ENCODE measurements around the gene SHROOM2. TPM values are rescaled to one million over a fixed set of nuclear protein-coding genes. Genes with fewer than 3 reads are reported as not detected.
A peak's percentile ranks its signal among the peaks of the same experiment; 100 is the strongest.

Gene SHROOM2
- total RNA-seq, 2 donors from 2014 or later: 14.4 to 15.4 TPM

DNA sequence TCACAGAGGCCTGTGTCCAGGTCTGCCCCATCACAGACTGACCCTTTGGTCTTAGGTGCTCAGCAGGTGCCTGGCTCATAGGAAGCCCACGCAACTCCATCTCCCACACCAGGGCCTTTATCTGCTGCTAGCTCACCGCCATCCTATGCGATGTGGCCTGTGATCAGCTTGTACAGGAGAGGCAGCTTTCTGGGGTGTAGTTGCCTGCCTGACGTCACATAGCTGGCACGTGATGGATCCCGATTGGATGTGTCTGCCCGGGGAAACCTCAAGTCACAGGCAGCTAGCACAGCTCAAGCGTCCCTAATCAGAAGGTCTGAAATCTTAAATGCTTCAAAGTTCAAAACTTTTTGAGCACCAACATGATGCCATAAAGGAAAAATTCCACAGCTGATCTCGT is 139.8 kb downstream of the SHROOM2 start:
- H3K36me3 ChIP-seq (ENCODE audit: control insufficient read depth, insufficient read depth, low read length): no peaks in the 10 kb centered on the region
- H3K9ac ChIP-seq (ENCODE audit: extremely low read depth, low read length, poor library complexity, severe bottlenecking): no peak overlapping the region
- Mint-ChIP-seq H3K4me3 (no peak overlapping the region), H3K27me3 (ENCODE audit: insufficient read depth) (no peaks in the 10 kb centered on the region), H3K4me1 (peaks cover 19% of the 10 kb centered on the region), H3K27ac (no peak overlapping the region), H3K36me3 (ENCODE audit: low read depth) (peaks cover 10% of the 10 kb centered on the region), H3K9me3 (peaks cover 75% of the 10 kb centered on the region)
- no peak for DNase-seq
- 85 to 92% methylated on average over 4 to 9 of the region's 9 CpGs for WGBS, 2 experiments (ENCODE audit: insufficient coverage in 1 of 2, insufficient read length in 1 of 2)
- no peaks in the 10 kb centered on the region for H3K27me3 ChIP-seq (ENCODE audit: control insufficient read depth, insufficient read depth, low read length, poor library complexity, severe bottlenecking)
- H3K4me1 ChIP-seq (ENCODE audit: control insufficient read depth, insufficient read depth, low read length): no peaks in the 10 kb centered on the region
- H3K27ac ChIP-seq (ENCODE audit: low read depth, low read length): no peak overlapping the region
- H3K4me3 ChIP-seq (ENCODE audit: low read length): no peak overlapping the region
- no peaks in the 10 kb centered on the region for H3K9me3 ChIP-seq (ENCODE audit: control insufficient read depth, low read length)
- TF ChIP-seq, protein P1, sequence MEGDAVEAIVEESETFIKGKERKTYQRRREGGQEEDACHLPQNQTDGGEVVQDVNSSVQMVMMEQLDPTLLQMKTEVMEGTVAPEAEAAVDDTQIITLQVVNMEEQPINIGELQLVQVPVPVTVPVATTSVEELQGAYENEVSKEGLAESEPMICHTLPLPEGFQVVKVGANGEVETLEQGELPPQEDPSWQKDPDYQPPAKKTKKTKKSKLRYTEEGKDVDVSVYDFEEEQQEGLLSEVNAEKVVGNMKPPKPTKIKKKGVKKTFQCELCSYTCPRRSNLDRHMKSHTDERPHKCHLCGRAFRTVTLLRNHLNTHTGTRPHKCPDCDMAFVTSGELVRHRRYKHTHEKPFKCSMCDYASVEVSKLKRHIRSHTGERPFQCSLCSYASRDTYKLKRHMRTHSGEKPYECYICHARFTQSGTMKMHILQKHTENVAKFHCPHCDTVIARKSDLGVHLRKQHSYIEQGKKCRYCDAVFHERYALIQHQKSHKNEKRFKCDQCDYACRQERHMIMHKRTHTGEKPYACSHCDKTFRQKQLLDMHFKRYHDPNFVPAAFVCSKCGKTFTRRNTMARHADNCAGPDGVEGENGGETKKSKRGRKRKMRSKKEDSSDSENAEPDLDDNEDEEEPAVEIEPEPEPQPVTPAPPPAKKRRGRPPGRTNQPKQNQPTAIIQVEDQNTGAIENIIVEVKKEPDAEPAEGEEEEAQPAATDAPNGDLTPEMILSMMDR (conservative IDR thresholded peaks at IDR 0.05): no peak

DNA sequence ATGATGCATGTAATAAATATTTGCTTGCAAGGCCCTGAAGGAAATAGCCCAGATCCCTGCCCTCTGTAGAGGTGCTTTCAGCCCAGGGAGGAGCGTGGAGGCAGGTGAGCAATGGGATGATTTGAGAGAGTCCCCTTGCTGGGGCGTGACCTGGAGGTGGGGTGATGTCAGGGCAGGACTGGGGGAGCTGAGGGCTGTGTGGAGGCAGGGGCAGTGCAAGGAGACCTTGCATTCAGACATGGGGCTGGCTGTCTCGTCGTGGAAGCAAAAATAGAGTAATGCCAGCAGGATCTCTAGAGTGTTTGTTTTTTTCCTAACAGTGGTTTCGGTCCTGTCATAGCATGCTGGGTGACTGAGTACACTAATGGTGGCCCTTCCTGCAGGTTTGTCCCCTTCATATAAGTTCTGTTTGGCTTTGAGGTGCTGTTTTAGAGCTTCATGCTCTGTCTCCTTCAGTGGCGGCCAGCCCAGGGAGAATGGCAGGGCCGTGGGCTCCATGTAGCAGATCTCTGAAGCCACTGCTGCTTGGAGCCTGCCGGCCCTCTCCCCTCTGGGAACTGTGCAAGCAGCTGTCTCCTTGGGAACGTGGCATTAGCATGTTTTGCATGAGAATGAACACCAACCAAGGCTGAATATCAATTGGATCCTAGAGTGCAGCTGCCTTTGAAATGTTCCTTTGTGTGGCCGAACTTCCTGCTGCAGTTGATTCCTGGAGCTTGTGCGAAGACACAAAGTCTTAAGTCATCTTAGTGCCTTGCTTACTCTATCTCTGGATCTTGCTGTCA is 141.7 kb downstream of the SHROOM2 start:
- peak; percentile 83 for DNase-seq
- peak overlapping the region; percentile 75 for H3K27ac Mint-ChIP-seq

DNA sequence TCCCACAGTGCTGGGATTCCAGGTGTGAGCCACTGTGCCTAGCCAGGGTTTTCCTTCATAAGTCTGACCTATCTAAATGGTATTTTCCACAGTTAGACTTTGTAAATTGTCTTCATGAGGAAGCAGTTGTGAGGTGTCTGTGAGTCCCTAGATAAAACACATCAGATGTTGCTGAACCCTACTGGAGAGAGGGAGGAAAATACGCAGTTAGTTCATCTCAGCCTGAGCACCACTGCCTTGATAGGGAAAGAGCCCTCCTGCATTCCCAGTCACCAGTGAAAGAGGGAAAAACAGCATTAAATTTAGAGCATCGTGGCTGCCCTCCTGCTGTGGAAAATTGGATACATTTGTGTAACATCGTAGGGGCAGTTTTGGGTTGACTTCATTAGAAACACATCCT is 149.2 kb downstream of the SHROOM2 start:
- Mint-ChIP-seq H3K27me3 (ENCODE audit: insufficient read depth) (no peaks in the 10 kb centered on the region), H3K36me3 (ENCODE audit: low read depth) (peaks cover 32% of the 10 kb centered on the region), H3K27ac (no peak overlapping the region), H3K4me3 (no peak overlapping the region), H3K9me3 (peaks cover 68% of the 10 kb centered on the region), H3K4me1 (no peaks in the 10 kb centered on the region)
- DNase-seq: no peak
- H3K4me1 ChIP-seq (ENCODE audit: control insufficient read depth, insufficient read depth, low read length): no peaks in the 10 kb centered on the region
- TF ChIP-seq, protein P1 (conservative IDR thresholded peaks at IDR 0.05): no peak
- H3K4me3 ChIP-seq (ENCODE audit: low read length): no peak overlapping the region
- 90 to 100% methylated on average over 1 to 3 of the region's 3 CpGs for WGBS, 2 experiments (ENCODE audit: insufficient coverage in 1 of 2, insufficient read length in 1 of 2)
- H3K27ac ChIP-seq (ENCODE audit: low read depth, low read length): no peak overlapping the region
- no peaks in the 10 kb centered on the region for H3K36me3 ChIP-seq (ENCODE audit: control insufficient read depth, insufficient read depth, low read length)
- H3K9me3 ChIP-seq (ENCODE audit: control insufficient read depth, low read length): no peaks in the 10 kb centered on the region
- no peaks in the 10 kb centered on the region for H3K27me3 ChIP-seq (ENCODE audit: control insufficient read depth, insufficient read depth, low read length, poor library complexity, severe bottlenecking)
- H3K9ac ChIP-seq (ENCODE audit: extremely low read depth, low read length, poor library complexity, severe bottlenecking): no peak overlapping the region

More for the DNA sequence above, 141.7 kb downstream of the SHROOM2 start:
- H3K4me3 Mint-ChIP-seq: peak overlapping the region; percentile 8
- H3K9me3 ChIP-seq (ENCODE audit: control insufficient read depth, low read length): no peaks in the 10 kb centered on the region
- H3K4me1 Mint-ChIP-seq: peaks cover 19% of the 10 kb centered on the region
- H3K36me3 Mint-ChIP-seq (ENCODE audit: low read depth): peaks cover 18% of the 10 kb centered on the region
- no peak overlapping the region for H3K9ac ChIP-seq (ENCODE audit: extremely low read depth, low read length, poor library complexity, severe bottlenecking)
- TF ChIP-seq, protein P1 (conservative IDR thresholded peaks at IDR 0.05): no peak
- H3K4me3 ChIP-seq (ENCODE audit: low read length): no peak overlapping the region
- peak overlapping the region; percentile 96 for H3K27ac ChIP-seq (ENCODE audit: low read depth, low read length)
- no peaks in the 10 kb centered on the region for H3K27me3 ChIP-seq (ENCODE audit: control insufficient read depth, insufficient read depth, low read length, poor library complexity, severe bottlenecking)
- no peaks in the 10 kb centered on the region for H3K36me3 ChIP-seq (ENCODE audit: control insufficient read depth, insufficient read depth, low read length)
- H3K27me3 Mint-ChIP-seq (ENCODE audit: insufficient read depth): no peaks in the 10 kb centered on the region
- 17 to 39% methylated on average over 5 to 11 of the region's 11 CpGs for WGBS, 2 experiments (ENCODE audit: insufficient coverage in 1 of 2, insufficient read length in 1 of 2)
- H3K9me3 Mint-ChIP-seq: peaks cover 76% of the 10 kb centered on the region
- H3K4me1 ChIP-seq (ENCODE audit: control insufficient read depth, insufficient read depth, low read length): no peaks in the 10 kb centered on the region
